IMR-90 (cell line): ENCODE measurements around the gene CYP2W1.

Experiments
- BHLHE40 ChIP-seq: fragments of 150-350 bp; IDR thresholded peaks from 2 replicates; pipeline ENCODE4 v1.6.1; 2016; ENCODE audit warnings: mild to moderate bottlenecking, low read depth, low read length
- CEBPB ChIP-seq: IDR thresholded peaks from 2 replicates; pipeline ENCODE4 v1.6.1; 2012; ENCODE audit warnings: low read depth, low read length, improper control_type of control experiment
- CHD1 ChIP-seq: IDR thresholded peaks from 2 replicates; pipeline ENCODE4 v1.6.1; 2012; ENCODE audit warnings: low read depth, low read length, improper control_type of control experiment
- CTCF ChIP-seq: conservative IDR thresholded peaks from 2 replicates; pipeline ENCODE4 v1.5.1; 2012; ENCODE audit warnings: mild to moderate bottlenecking, low read depth, low read length, improper control_type of control experiment
- FOS ChIP-seq: fragments of 150-350 bp; IDR thresholded peaks from 2 replicates; pipeline ENCODE4 v1.6.1; 2016; ENCODE audit warnings: low read depth, low read length
- MAFK ChIP-seq: IDR thresholded peaks from 2 replicates; pipeline ENCODE4 v1.6.1; 2012; ENCODE audit warnings: low read depth, low read length, improper control_type of control experiment
- NFE2L2 ChIP-seq: fragments of 150-350 bp; IDR thresholded peaks from 2 replicates; pipeline ENCODE4 v1.6.1; 2016; ENCODE audit warnings: low read depth, mild to moderate bottlenecking, low read length
- POLR2A ChIP-seq: IDR thresholded peaks from 2 replicates; pipeline ENCODE4 v1.6.1; 2012; ENCODE audit warnings: mild to moderate bottlenecking, low read depth, low read length
- RFX5 ChIP-seq: IDR thresholded peaks from 2 replicates; pipeline ENCODE4 v1.8.0; 2012; ENCODE audit warnings: low read depth, mild to moderate bottlenecking, low read length, moderate library complexity
- SMC3 ChIP-seq: fragments of 150-350 bp; IDR thresholded peaks from 2 replicates; pipeline ENCODE4 v1.6.1; 2016; ENCODE audit warnings: low read depth, mild to moderate bottlenecking, antibody characterized with exemption, low read length, moderate library complexity

DNA sequence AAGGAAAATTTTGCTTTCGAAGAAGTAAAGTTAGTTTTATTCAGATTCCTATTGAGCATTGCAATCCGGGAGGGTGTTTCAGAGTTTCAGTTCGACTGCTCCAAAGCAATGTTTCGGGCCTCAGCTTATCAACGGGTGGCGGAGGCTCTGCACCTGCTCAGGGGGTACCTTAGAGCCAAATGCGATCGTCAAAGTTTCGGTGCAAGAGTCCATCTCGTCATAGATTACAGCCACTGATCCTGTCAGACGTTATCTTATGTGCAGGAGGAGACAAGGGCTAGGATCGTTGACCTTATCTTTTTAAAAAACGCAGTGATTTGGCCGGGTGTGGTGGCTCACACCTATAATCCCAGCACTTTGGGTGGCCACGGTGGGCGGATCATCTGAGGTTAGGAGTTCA is 3.8 kb upstream of the CYP2W1 start:
- TF ChIP-seq CTCF (no peak), FOS (no peak), NFE2L2 (no peak), POLR2A (no peak), MAFK (no peak), CEBPB (no peak), RFX5 (no peak), SMC3 (no peak), BHLHE40 (no peak), CHD1 (no peak)
